Mesenchymal stem cell (in vitro differentiated cells and primary cell): Measurements from ENCODE around the gene TMEM175.

Experiments used
- DNase-seq: peaks from one replicate; pipeline ENCODE4 v3.0.0-alpha.2; 2013
- H2AFZ ChIP-seq: one replicate; pipeline ENCODE4 v1.6.1; 2013; ENCODE audit warnings: low read depth, mild to moderate bottlenecking, control low read depth, inconsistent platforms, low read length, moderate library complexity
- H2AK5ac ChIP-seq: 2 replicates; pipeline ENCODE4 v1.6.1; 2013; ENCODE audit warnings: low read length, moderate library complexity, mild to moderate bottlenecking, inconsistent platforms; ENCODE audit not compliant: severe bottlenecking
- H2BK120ac ChIP-seq: one replicate; pipeline ENCODE4 v1.6.1; 2013; ENCODE audit warnings: low read depth, mild to moderate bottlenecking, inconsistent platforms, low read length, moderate library complexity
- H2BK12ac ChIP-seq, 2 experiments: one replicate each; pipeline ENCODE4 v1.6.1; 2013; ENCODE audit warnings: inconsistent platforms in 2 of 2, low read length in 2 of 2, mild to moderate bottlenecking in 2 of 2, moderate library complexity in 2 of 2, control low read depth in 1 of 2
- H2BK15ac ChIP-seq: one replicate; pipeline ENCODE4 v1.6.1; 2013; ENCODE audit warnings: mild to moderate bottlenecking, low read depth, inconsistent platforms; ENCODE audit not compliant: poor library complexity, severe bottlenecking
- H2BK5ac ChIP-seq: 2 replicates; pipeline ENCODE4 v1.6.1; 2013; ENCODE audit warnings: low read depth, mild to moderate bottlenecking, low read length, control low read depth, inconsistent platforms; ENCODE audit not compliant: poor library complexity, severe bottlenecking
- H3K14ac ChIP-seq, 2 experiments: one replicate each; pipeline ENCODE4 v1.6.1; 2013; ENCODE audit warnings: inconsistent platforms in 2 of 2, low read length in 2 of 2, control low read depth in 1 of 2, mild to moderate bottlenecking in 1 of 2, moderate library complexity in 1 of 2
- H3K18ac ChIP-seq, 2 experiments: one replicate each; pipeline ENCODE4 v1.6.1; 2013; ENCODE audit warnings: inconsistent platforms in 2 of 2, low read length in 2 of 2, control low read depth in 1 of 2, low read depth in 1 of 2, mild to moderate bottlenecking in 1 of 2
- H3K23ac ChIP-seq, 2 experiments: one replicate each; pipeline ENCODE4 v1.6.1; 2013; ENCODE audit warnings: inconsistent platforms in 2 of 2, low read length in 2 of 2, mild to moderate bottlenecking in 2 of 2, moderate library complexity in 2 of 2, control low read depth in 1 of 2
- H3K27ac ChIP-seq: 2 replicates; pipeline ENCODE4 v1.5.1; 2013; ENCODE audit warnings: mild to moderate bottlenecking, moderate library complexity, low read length, control low read depth, inconsistent platforms; ENCODE audit not compliant: poor library complexity, severe bottlenecking
- H3K27me3 ChIP-seq, 2 experiments: 2 replicates each; pipeline versions ENCODE4 v1.6.1 to v1.7.0; 2013; ENCODE audit warnings: low read length in 2 of 2, mild to moderate bottlenecking in 2 of 2, moderate library complexity in 2 of 2, control low read depth in 1 of 2, inconsistent platforms in 1 of 2; ENCODE audit not compliant: control insufficient read depth in 1 of 2, insufficient read depth in 1 of 2
- H3K36me3 ChIP-seq, 2 experiments: 2 replicates each; pipeline versions ENCODE4 v1.6.1 to v1.7.0; 2013; ENCODE audit warnings: low read length in 2 of 2, control low read depth in 1 of 2, inconsistent platforms in 1 of 2, low read depth in 1 of 2, mild to moderate bottlenecking in 1 of 2; ENCODE audit not compliant: insufficient read depth in 2 of 2, control insufficient read depth in 1 of 2
- H3K4ac ChIP-seq, 2 experiments: one replicate each; pipeline ENCODE4 v1.6.1; 2013; ENCODE audit warnings: inconsistent platforms in 2 of 2, low read length in 2 of 2, mild to moderate bottlenecking in 2 of 2, moderate library complexity in 2 of 2, control low read depth in 1 of 2, low read depth in 1 of 2
- H3K4me1 ChIP-seq: 2 replicates; pipeline ENCODE4 v1.6.1; 2013; ENCODE audit warnings: low read depth, low read length, control low read depth; ENCODE audit not compliant: control insufficient read depth, insufficient read depth
- H3K4me2 ChIP-seq: 2 replicates; pipeline ENCODE4 v1.6.1; 2013; ENCODE audit warnings: low read length, mild to moderate bottlenecking, inconsistent platforms; ENCODE audit not compliant: poor library complexity, severe bottlenecking
- H3K4me3 ChIP-seq, 2 experiments: 2 replicates each; pipeline versions ENCODE4 v1.5.1 to v1.7.0; 2013; ENCODE audit warnings: low read length in 2 of 2, mild to moderate bottlenecking in 2 of 2, control low read depth in 1 of 2, low read depth in 1 of 2; ENCODE audit not compliant: insufficient read depth in 1 of 2
- H3K79me1 ChIP-seq: replicated peaks from 2 replicates; pipeline ENCODE4 v1.6.1; 2013; ENCODE audit warnings: mild to moderate bottlenecking, control low read depth, low read length, inconsistent platforms; ENCODE audit not compliant: poor library complexity, severe bottlenecking
- H3K9ac ChIP-seq: 2 replicates; pipeline ENCODE4 v1.7.0; 2013; ENCODE audit warnings: mild to moderate bottlenecking, low read length, moderate library complexity
- H3K9me3 ChIP-seq: 2 replicates; pipeline ENCODE4 v1.7.0; 2013; ENCODE audit warnings: mild to moderate bottlenecking, low read length; ENCODE audit not compliant: control insufficient read depth
- H4K8ac ChIP-seq: one replicate; pipeline ENCODE4 v1.6.1; 2013; ENCODE audit warnings: inconsistent platforms, mild to moderate bottlenecking, low read length, moderate library complexity
- H4K91ac ChIP-seq: one replicate; pipeline ENCODE4 v1.6.1; 2013; ENCODE audit warnings: mild to moderate bottlenecking, low read length, inconsistent platforms
- WGBS: methylation state at CpG from one replicate; pipeline ENCODE4 v1.1.7; 2013; ENCODE audit warnings: mixed read lengths; 5-methylcytosine and 5-hydroxymethylcytosine counted together

TMEM175 gene

GRCh38 chr4:957231-957580 lies 24.9 kb downstream of the TMEM175 start:
- Histone ChIP-seq H3K4ac (no peak overlapping the region), H3K79me1 (no peaks in the 10 kb centered on the region), H2BK12ac (no peak overlapping the region), H3K36me3 (peaks cover 58 to 85% of the 10 kb centered on the region in 2 experiments), H4K8ac (no peak overlapping the region), H2AK5ac (no peak overlapping the region), H2AFZ (no peak overlapping the region), H3K4me1 (peaks cover 2% of the 10 kb centered on the region), H2BK15ac (no peak overlapping the region), H3K4me2 (no peak overlapping the region), H3K27me3 (no peaks in the 10 kb centered on the region), H3K9ac (no peak overlapping the region), H4K91ac (no peak overlapping the region), H2BK120ac (no peak overlapping the region), H2BK5ac (no peak overlapping the region), H3K18ac (no peak overlapping the region), H3K14ac (no peak overlapping the region), H3K9me3 (no peaks in the 10 kb centered on the region), H3K23ac (no peak overlapping the region), H3K27ac (no peak overlapping the region), H3K4me3 (no peak overlapping the region)
- 87% methylated on average over 8 of the region's 8 CpGs for WGBS
- no peak for DNase-seq

- Histone ChIP-seq H3K18ac (no peak overlapping the region), H2BK15ac (no peak overlapping the region), H2AFZ (no peak overlapping the region), H3K9ac (no peak overlapping the region), H3K4me1 (peaks cover 5% of the 10 kb centered on the region), H4K8ac (no peak overlapping the region), H3K23ac (no peak overlapping the region), H2BK120ac (no peak overlapping the region), H3K27ac (no peak overlapping the region), H3K4ac (no peak overlapping the region), H3K79me1 (no peaks in the 10 kb centered on the region), H2AK5ac (no peak overlapping the region), H3K14ac (peak overlapping the region in 1 of 2 experiments; percentile 10), H4K91ac (no peak overlapping the region), H3K4me2 (no peak overlapping the region), H2BK5ac (no peak overlapping the region), H3K36me3 (peaks cover 62 to 85% of the 10 kb centered on the region in 2 experiments), H3K9me3 (no peaks in the 10 kb centered on the region), H3K4me3 (no peak overlapping the region), H2BK12ac (no peak overlapping the region), H3K27me3 (no peaks in the 10 kb centered on the region)
- no peak for DNase-seq
- 97% methylated on average over 45 of the region's 45 CpGs for WGBS
These were observed 25.5 kb downstream of the TMEM175 start for GRCh38 chr4:957581-958313.

DNA sequence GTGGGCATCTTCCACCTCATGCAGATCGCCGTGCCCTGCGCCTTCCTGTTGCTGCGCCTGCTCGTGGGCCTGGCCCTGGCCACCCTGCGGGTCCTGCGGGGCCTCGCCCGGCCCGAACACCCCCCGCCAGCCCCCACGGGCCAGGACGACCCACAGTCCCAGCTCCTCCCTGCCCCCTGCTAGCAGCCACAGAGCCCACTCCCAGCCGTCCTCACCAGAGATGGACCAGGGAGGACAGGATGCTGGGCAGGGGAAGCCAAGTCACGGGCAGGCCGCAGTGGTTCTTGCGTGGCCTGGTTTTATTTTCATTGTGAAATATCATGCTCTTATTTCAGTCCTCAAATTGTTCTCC lies 26.0 kb downstream of the TMEM175 start:
- no peak overlapping the region for H3K4me2 ChIP-seq
- H3K9ac ChIP-seq, result no peak overlapping the region
- no peak for DNase-seq
- H3K23ac ChIP-seq, result no peak overlapping the region
- no peak overlapping the region for H3K4ac ChIP-seq
- H3K9me3 ChIP-seq, result no peaks in the 10 kb centered on the region
- no peak overlapping the region for H2BK15ac ChIP-seq
- H4K8ac ChIP-seq, result no peak overlapping the region
- no peak overlapping the region for H2BK12ac ChIP-seq
- WGBS, result 97% methylated on average over 17 of the region's 17 CpGs
- H3K27me3 ChIP-seq, result no peaks in the 10 kb centered on the region
- peaks cover 65 to 85% of the 10 kb centered on the region in 2 experiments for H3K36me3 ChIP-seq
- no peak overlapping the region for H3K27ac ChIP-seq
- no peak overlapping the region for H3K18ac ChIP-seq
- peaks cover 5% of the 10 kb centered on the region for H3K4me1 ChIP-seq
- no peaks in the 10 kb centered on the region for H3K79me1 ChIP-seq
- H2BK120ac ChIP-seq, result no peak overlapping the region
- no peak overlapping the region for H3K4me3 ChIP-seq
- H2BK5ac ChIP-seq, result no peak overlapping the region
- H4K91ac ChIP-seq, result no peak overlapping the region
- peak overlapping the region in 1 of 2 experiments; percentile 10 for H3K14ac ChIP-seq
- no peak overlapping the region for H2AFZ ChIP-seq
- no peak overlapping the region for H2AK5ac ChIP-seq

DNA sequence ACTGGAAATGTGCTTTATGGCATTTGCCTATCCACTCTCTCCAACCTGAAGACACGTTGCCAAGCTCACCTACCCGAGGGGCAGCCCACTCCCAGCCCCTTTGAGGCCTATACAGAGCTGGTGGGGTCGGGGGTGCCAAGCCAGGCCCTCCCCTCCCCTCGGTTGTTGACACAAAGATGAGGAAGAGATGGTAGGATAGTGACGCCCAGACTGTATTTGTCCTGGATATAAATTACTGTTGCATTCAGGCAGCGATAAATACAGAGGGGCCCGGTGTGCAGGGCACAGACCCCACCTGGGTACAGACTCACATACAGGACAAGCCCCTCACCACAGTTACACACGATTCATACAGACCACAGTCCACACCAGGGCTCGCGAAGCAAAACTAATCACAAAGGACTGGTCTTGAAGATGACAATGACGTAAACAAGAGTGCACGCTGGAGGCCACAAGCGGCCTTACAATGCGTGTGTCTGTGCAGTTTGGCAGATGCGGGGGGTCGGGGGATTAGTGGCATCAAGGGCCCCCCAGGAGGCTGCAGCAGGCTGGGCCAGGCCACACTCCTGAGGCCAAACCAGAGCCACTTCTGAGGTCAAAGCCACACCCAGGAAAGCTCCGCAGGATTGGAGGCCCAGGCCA lies 26.6 kb downstream of the TMEM175 start:
- Histone ChIP-seq H3K18ac (no peak overlapping the region), H2BK5ac (no peak overlapping the region), H3K79me1 (no peaks in the 10 kb centered on the region), H2BK15ac (no peak overlapping the region), H4K91ac (no peak overlapping the region), H3K9me3 (no peaks in the 10 kb centered on the region), H2BK12ac (no peak overlapping the region), H2BK120ac (no peak overlapping the region), H3K9ac (no peak overlapping the region), H3K36me3 (peaks cover 60 to 86% of the 10 kb centered on the region in 2 experiments), H3K4me2 (no peak overlapping the region), H3K27me3 (no peaks in the 10 kb centered on the region), H4K8ac (no peak overlapping the region), H3K14ac (no peak overlapping the region), H3K27ac (no peak overlapping the region), H3K4me3 (no peak overlapping the region), H3K4me1 (peaks cover 5% of the 10 kb centered on the region), H2AFZ (no peak overlapping the region), H2AK5ac (no peak overlapping the region), H3K23ac (no peak overlapping the region), H3K4ac (no peak overlapping the region)
- 87% methylated on average over 16 of the region's 17 CpGs for WGBS
- no peak for DNase-seq
